Measurements from ENCODE around the gene BCL7B. TPM values are rescaled to one million over a fixed set of nuclear protein-coding genes. Genes with fewer than 3 reads are reported as not detected.

Gene BCL7B
- total and polyA plus RNA-seq, 2 donors: 13.3 to 54.9 TPM

DNA sequence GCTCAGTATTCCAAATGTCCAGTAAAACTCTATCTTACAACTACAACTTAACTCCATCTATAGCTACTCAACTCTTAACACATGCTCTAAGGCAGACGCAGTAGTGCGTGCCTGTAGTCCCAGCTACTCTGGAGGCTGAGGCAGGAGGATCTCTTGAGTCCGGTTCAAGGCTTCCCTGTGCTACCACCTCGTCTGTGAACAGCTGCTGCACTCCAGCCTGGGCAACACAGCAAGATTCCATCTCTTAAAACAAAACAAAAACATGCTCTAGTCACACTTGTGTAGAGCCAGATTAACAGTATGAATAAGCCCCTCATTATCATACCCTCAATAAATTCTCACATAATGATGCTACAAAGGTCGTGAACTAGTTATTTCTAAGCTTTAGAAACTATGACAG lies 39.0 kb downstream of the BCL7B start:
- Histone ChIP-seq H3K9me3 (ENCODE audit: control insufficient read depth in 2 of 2, insufficient read depth in 1 of 2, low read length in 1 of 2) (no peaks in the 10 kb centered on the region), H3K27me3 (ENCODE audit: control insufficient read depth in 2 of 2, insufficient read depth in 1 of 2, low read length in 1 of 2) (no peaks in the 10 kb centered on the region), H3K4me3 (ENCODE audit: low read length in 2 of 2) (no peak overlapping the region), H3K27ac (ENCODE audit: low read depth in 1 of 2, low read length in 1 of 2) (no peak overlapping the region), H3K36me3 (ENCODE audit: control insufficient read depth in 2 of 2, insufficient read depth in 2 of 2, low read length in 1 of 2) (peaks cover 16 to 47% of the 10 kb centered on the region in 2 donors), H3K4me1 (ENCODE audit: control insufficient read depth in 2 of 2, insufficient read depth in 2 of 2, low read length in 2 of 2) (peaks cover 10 to 24% of the 10 kb centered on the region in 2 donors)
- 93% methylated on average over 5 of the region's 5 CpGs for WGBS
- DNase-seq (ENCODE audit: low read depth in 6 of 9, low spot score in 9 of 9): no peak

- Histone ChIP-seq H3K36me3 (ENCODE audit: control insufficient read depth in 2 of 2, insufficient read depth in 2 of 2, low read length in 1 of 2) (peaks cover 16 to 57% of the 10 kb centered on the region in 2 donors), H3K4me1 (ENCODE audit: control insufficient read depth in 2 of 2, insufficient read depth in 2 of 2, low read length in 2 of 2) (peaks cover 10 to 14% of the 10 kb centered on the region in 2 donors), H3K27me3 (ENCODE audit: control insufficient read depth in 2 of 2, insufficient read depth in 1 of 2, low read length in 1 of 2) (no peaks in the 10 kb centered on the region), H3K4me3 (ENCODE audit: low read length in 2 of 2) (no peak overlapping the region), H3K9me3 (ENCODE audit: control insufficient read depth in 2 of 2, insufficient read depth in 1 of 2, low read length in 1 of 2) (no peaks in the 10 kb centered on the region), H3K27ac (ENCODE audit: low read depth in 1 of 2, low read length in 1 of 2) (no peak overlapping the region)
- WGBS: 95% methylated on average over 6 of the region's 6 CpGs
- DNase-seq (ENCODE audit: low read depth in 6 of 9, low spot score in 9 of 9): no peak
These were observed 40.1 kb downstream of the BCL7B start for GRCh38 chr7:73517241-73517995.

- Histone ChIP-seq H3K27me3 (ENCODE audit: control insufficient read depth in 2 of 2, insufficient read depth in 1 of 2, low read length in 1 of 2) (no peaks in the 10 kb centered on the region), H3K36me3 (ENCODE audit: control insufficient read depth in 2 of 2, insufficient read depth in 2 of 2, low read length in 1 of 2) (peaks cover 32 to 72% of the 10 kb centered on the region in 2 donors), H3K27ac (ENCODE audit: low read depth in 1 of 2, low read length in 1 of 2) (no peak overlapping the region), H3K9me3 (ENCODE audit: control insufficient read depth in 2 of 2, insufficient read depth in 1 of 2, low read length in 1 of 2) (no peaks in the 10 kb centered on the region), H3K4me3 (ENCODE audit: low read length in 2 of 2) (no peak overlapping the region), H3K4me1 (ENCODE audit: control insufficient read depth in 2 of 2, insufficient read depth in 2 of 2, low read length in 2 of 2) (peaks cover 6 to 9% of the 10 kb centered on the region in 2 donors)
- 98% methylated on average over 3 of the region's 3 CpGs for WGBS
- no peak for DNase-seq (ENCODE audit: low read depth in 6 of 9, low spot score in 9 of 9)
These were observed 42.3 kb downstream of the BCL7B start for GRCh38 chr7:73515178-73515577.

DNA sequence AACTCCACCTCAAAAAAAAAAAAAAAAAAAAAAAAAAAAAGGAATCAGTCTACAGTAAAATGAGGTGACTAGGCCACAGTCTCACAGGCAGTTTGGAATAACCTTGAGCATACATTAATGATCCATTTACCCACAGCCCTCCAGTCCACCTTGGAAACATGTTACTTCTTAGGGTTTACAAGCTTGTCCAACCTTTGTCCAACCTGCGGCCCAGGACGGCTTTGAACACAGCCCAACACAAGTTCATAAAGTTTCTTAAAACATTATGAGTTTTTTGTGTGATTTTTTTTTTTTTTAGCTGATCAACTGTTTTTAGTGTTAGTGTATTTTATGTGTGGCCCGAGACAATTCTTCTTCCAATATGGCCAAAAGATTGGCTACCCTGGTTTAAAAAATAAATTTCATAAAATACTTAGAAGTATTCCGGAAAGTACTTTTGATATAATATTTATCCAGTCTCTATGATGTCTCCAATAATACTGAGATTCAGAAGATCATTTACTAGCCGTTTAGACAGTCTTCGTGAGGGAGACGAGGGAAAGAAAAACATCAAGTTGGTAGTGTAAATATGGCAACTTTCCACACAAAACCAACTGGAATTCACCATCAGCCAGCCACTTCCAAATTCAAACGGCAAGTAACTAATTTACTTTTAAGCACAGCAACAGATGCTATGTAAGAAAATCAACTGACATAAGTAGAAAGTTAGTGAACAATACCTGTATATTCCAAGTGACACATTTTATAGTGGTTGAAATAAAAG lies 45.3 kb downstream of the BCL7B start:
- WGBS: 98% methylated on average over 8 of the region's 8 CpGs
- Histone ChIP-seq H3K4me1 (ENCODE audit: control insufficient read depth in 2 of 2, insufficient read depth in 2 of 2, low read length in 2 of 2) (no peaks in the 10 kb centered on the region), H3K27me3 (ENCODE audit: control insufficient read depth in 2 of 2, insufficient read depth in 1 of 2, low read length in 1 of 2) (no peaks in the 10 kb centered on the region), H3K36me3 (ENCODE audit: control insufficient read depth in 2 of 2, insufficient read depth in 2 of 2, low read length in 1 of 2) (peaks cover 55 to 88% of the 10 kb centered on the region in 2 donors), H3K4me3 (ENCODE audit: low read length in 2 of 2) (no peak overlapping the region), H3K9me3 (ENCODE audit: control insufficient read depth in 2 of 2, insufficient read depth in 1 of 2, low read length in 1 of 2) (no peaks in the 10 kb centered on the region), H3K27ac (ENCODE audit: low read depth in 1 of 2, low read length in 1 of 2) (no peak overlapping the region)
- no peak for DNase-seq (ENCODE audit: low read depth in 6 of 9, low spot score in 9 of 9)

DNA sequence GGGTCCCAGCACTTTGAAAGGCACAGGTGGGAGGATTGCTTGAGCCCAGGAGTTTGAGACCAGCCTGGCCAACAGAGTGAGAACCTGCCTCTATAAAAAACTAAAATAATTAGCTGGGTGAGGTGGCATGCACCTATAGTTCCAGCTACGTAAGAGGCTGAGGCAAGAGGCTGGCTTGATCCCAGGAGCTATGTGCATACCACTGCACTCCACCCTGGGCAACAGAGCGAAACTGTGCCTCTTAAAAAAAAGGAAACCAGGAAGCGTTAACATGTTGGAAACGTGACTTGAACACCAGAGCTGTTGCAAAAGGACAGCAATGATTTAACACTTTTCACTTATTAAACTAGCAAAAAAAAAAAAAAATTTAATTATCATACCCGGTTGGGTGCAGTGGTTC lies 48.0 kb downstream of the BCL7B start:
- peaks cover 68 to 85% of the 10 kb centered on the region in 2 donors for H3K36me3 ChIP-seq (ENCODE audit: control insufficient read depth in 2 of 2, insufficient read depth in 2 of 2, low read length in 1 of 2)
- 97% methylated on average over 5 of the region's 5 CpGs for WGBS
- no peak overlapping the region for H3K27ac ChIP-seq (ENCODE audit: low read depth in 1 of 2, low read length in 1 of 2)
- H3K4me1 ChIP-seq (ENCODE audit: control insufficient read depth in 2 of 2, insufficient read depth in 2 of 2, low read length in 2 of 2): no peaks in the 10 kb centered on the region
- H3K4me3 ChIP-seq (ENCODE audit: low read length in 2 of 2): no peak overlapping the region
- no peaks in the 10 kb centered on the region for H3K27me3 ChIP-seq (ENCODE audit: control insufficient read depth in 2 of 2, insufficient read depth in 1 of 2, low read length in 1 of 2)
- no peaks in the 10 kb centered on the region for H3K9me3 ChIP-seq (ENCODE audit: control insufficient read depth in 2 of 2, insufficient read depth in 1 of 2, low read length in 1 of 2)
- no peak for DNase-seq (ENCODE audit: low read depth in 6 of 9, low spot score in 9 of 9)

- WGBS: over 99% methylated on average over 2 of the region's 2 CpGs
- no peaks in the 10 kb centered on the region for H3K9me3 ChIP-seq (ENCODE audit: control insufficient read depth in 2 of 2, insufficient read depth in 1 of 2, low read length in 1 of 2)
- H3K4me3 ChIP-seq (ENCODE audit: low read length in 2 of 2): no peak overlapping the region
- no peaks in the 10 kb centered on the region for H3K27me3 ChIP-seq (ENCODE audit: control insufficient read depth in 2 of 2, insufficient read depth in 1 of 2, low read length in 1 of 2)
- no peak overlapping the region for H3K27ac ChIP-seq (ENCODE audit: low read depth in 1 of 2, low read length in 1 of 2)
- no peaks in the 10 kb centered on the region for H3K4me1 ChIP-seq (ENCODE audit: control insufficient read depth in 2 of 2, insufficient read depth in 2 of 2, low read length in 2 of 2)
- no peak for DNase-seq (ENCODE audit: low read depth in 6 of 9, low spot score in 9 of 9)
- peaks cover 79 to 86% of the 10 kb centered on the region in 2 donors for H3K36me3 ChIP-seq (ENCODE audit: control insufficient read depth in 2 of 2, insufficient read depth in 2 of 2, low read length in 1 of 2)
These were observed 49.9 kb downstream of the BCL7B start for GRCh38 chr7:73507556-73507955.

- no peaks in the 10 kb centered on the region for H3K27me3 ChIP-seq (ENCODE audit: control insufficient read depth in 2 of 2, insufficient read depth in 1 of 2, low read length in 1 of 2)
- no peaks in the 10 kb centered on the region for H3K4me1 ChIP-seq (ENCODE audit: control insufficient read depth in 2 of 2, insufficient read depth in 2 of 2, low read length in 2 of 2)
- H3K27ac ChIP-seq (ENCODE audit: low read depth in 1 of 2, low read length in 1 of 2): no peak overlapping the region
- no peaks in the 10 kb centered on the region for H3K9me3 ChIP-seq (ENCODE audit: control insufficient read depth in 2 of 2, insufficient read depth in 1 of 2, low read length in 1 of 2)
- 100% methylated on average over 1 of the region's 1 CpG for WGBS
- no peak overlapping the region for H3K4me3 ChIP-seq (ENCODE audit: low read length in 2 of 2)
- peaks cover 81 to 90% of the 10 kb centered on the region in 2 donors for H3K36me3 ChIP-seq (ENCODE audit: control insufficient read depth in 2 of 2, insufficient read depth in 2 of 2, low read length in 1 of 2)
- DNase-seq (ENCODE audit: low read depth in 6 of 9, low spot score in 9 of 9): no peak
These were observed 52.6 kb downstream of the BCL7B start for GRCh38 chr7:73504920-73505319.

DNA sequence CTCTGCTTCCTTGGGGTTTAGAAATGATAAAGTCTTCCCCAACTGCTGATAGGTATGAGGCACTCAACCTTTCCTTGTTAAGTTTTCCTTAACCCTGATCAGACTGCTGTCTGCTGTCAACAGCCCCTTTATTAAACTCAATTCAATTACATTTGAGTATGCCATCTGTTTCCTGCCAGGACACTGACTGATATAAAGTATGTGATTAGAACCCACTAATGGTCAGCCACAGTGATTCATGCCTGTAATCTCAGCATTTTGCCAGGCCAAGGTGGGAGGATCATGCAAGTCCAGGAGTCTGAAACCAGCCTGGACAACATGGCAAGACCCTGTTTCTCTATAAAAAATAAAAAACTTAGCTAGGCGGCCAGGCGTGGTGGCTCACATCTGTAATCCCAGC lies 53.5 kb downstream of the BCL7B start:
- Histone ChIP-seq H3K27me3 (ENCODE audit: control insufficient read depth in 2 of 2, insufficient read depth in 1 of 2, low read length in 1 of 2) (no peaks in the 10 kb centered on the region), H3K4me1 (ENCODE audit: control insufficient read depth in 2 of 2, insufficient read depth in 2 of 2, low read length in 2 of 2) (no peaks in the 10 kb centered on the region), H3K4me3 (ENCODE audit: low read length in 2 of 2) (no peak overlapping the region), H3K9me3 (ENCODE audit: control insufficient read depth in 2 of 2, insufficient read depth in 1 of 2, low read length in 1 of 2) (no peaks in the 10 kb centered on the region), H3K27ac (ENCODE audit: low read depth in 1 of 2, low read length in 1 of 2) (no peak overlapping the region), H3K36me3 (ENCODE audit: control insufficient read depth in 2 of 2, insufficient read depth in 2 of 2, low read length in 1 of 2) (peaks cover 82 to 88% of the 10 kb centered on the region in 2 donors)
- no peak for DNase-seq (ENCODE audit: low read depth in 6 of 9, low spot score in 9 of 9)
- 100% methylated on average over 2 of the region's 2 CpGs for whole genome bisulfite sequencing

- H3K36me3 ChIP-seq (ENCODE audit: control insufficient read depth in 2 of 2, insufficient read depth in 2 of 2, low read length in 1 of 2): peaks cover 76 to 89% of the 10 kb centered on the region in 2 donors
These were observed 54.3 kb downstream of the BCL7B start for GRCh38 chr7:73503229-73503628.

More at GRCh38 chr7:73503229-73503628, 54.3 kb downstream of the BCL7B start:
- Histone ChIP-seq H3K4me1 (ENCODE audit: control insufficient read depth in 2 of 2, insufficient read depth in 2 of 2, low read length in 2 of 2) (no peaks in the 10 kb centered on the region), H3K27ac (ENCODE audit: low read depth in 1 of 2, low read length in 1 of 2) (no peak overlapping the region), H3K27me3 (ENCODE audit: control insufficient read depth in 2 of 2, insufficient read depth in 1 of 2, low read length in 1 of 2) (no peaks in the 10 kb centered on the region), H3K9me3 (ENCODE audit: control insufficient read depth in 2 of 2, insufficient read depth in 1 of 2, low read length in 1 of 2) (no peaks in the 10 kb centered on the region), H3K4me3 (ENCODE audit: low read length in 2 of 2) (no peak overlapping the region)
- WGBS: 98% methylated on average over 5 of the region's 5 CpGs
- no peak for DNase-seq (ENCODE audit: low read depth in 6 of 9, low spot score in 9 of 9)

All from thymus (tissue), 11 donors.